Mucosa of stomach (tissue), 1 donor: ENCODE data around the gene C4orf36.

Experiments
- H3K27me3 ChIP-seq: one replicate; pipeline ENCODE4 v1.7.0; 2013; ENCODE audit warnings: mild to moderate bottlenecking, low read length; ENCODE audit not compliant: control insufficient read depth, insufficient read depth
- H3K36me3 ChIP-seq: one replicate; pipeline ENCODE4 v1.7.0; 2013; ENCODE audit warnings: low read length; ENCODE audit not compliant: control insufficient read depth, insufficient read depth
- H3K4me1 ChIP-seq: one replicate; pipeline ENCODE4 v1.7.0; 2013; ENCODE audit warnings: mild to moderate bottlenecking, low read length; ENCODE audit not compliant: control insufficient read depth, insufficient read depth
- H3K4me3 ChIP-seq: one replicate; pipeline ENCODE4 v1.7.0; 2013; ENCODE audit warnings: low read length
- H3K9ac ChIP-seq: one replicate; pipeline ENCODE4 v1.7.0; 2013; ENCODE audit warnings: mild to moderate bottlenecking, low read length, moderate library complexity
- H3K9me3 ChIP-seq: one replicate; pipeline ENCODE4 v1.7.0; 2013; ENCODE audit warnings: mild to moderate bottlenecking, low read length, moderate library complexity; ENCODE audit not compliant: control insufficient read depth
- donor health status: Pancreatic carcinoma.

C4orf36 gene

DNA sequence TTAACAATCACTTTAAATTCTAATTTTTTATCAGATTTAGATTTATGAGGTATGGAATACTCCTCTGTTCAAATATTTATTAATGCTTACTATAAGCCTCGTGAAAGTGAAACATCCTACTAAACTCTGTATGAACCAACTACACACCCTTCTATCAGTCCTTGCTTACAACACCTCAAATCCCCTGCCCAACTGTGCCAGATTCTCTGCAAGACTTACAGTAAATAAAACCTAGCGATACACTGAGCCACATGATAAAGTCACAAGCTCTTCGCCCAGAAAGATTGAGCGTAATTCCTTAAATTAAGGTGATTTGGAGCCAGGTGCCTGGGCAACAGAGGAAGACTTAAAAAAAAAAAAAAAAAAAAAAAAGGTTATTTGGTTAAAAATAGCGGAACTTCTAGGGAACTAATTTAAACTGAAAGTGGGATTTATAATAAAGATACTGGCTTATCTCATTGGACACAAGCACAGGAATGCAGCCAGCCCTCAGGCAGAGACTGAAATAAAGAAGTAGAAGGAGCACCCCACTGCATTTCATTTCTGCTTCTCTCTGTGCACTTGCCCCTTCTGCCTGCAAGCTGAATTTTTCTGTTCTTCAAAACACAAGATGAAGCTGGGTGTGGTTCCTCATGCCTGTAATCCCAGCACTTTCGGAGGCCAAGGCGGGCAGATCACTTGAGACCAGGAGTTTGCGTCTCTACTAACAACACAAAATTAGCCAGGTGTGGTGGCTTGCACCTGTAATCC is 17.5 kb upstream of the C4orf36 start:
- Histone ChIP-seq H3K4me3 (no peak overlapping the region), H3K9ac (no peak overlapping the region), H3K27me3 (no peaks in the 10 kb centered on the region), H3K4me1 (no peaks in the 10 kb centered on the region), H3K9me3 (no peaks in the 10 kb centered on the region), H3K36me3 (no peaks in the 10 kb centered on the region)

DNA sequence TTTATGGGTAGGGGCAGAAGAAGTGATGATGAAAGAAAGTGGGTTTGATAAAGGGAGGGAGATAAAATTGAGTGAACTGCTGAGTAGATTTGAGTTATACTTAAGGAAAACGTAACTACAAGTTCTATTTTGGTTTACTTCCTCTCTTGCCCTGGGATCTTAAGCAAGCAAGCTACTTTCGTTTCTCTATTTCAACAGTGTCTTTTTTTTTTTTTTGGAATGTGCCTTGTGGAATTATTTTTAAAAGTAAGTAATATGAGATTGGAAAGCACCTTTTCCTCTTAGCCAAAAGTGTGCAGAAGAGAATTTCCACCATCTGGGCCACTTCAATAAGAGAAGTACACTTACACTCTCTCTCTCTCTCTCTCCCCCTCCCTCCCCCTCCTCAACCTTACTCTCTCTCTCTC is 16.0 kb upstream of the C4orf36 start:
- Histone ChIP-seq H3K4me3 (no peak overlapping the region), H3K4me1 (no peaks in the 10 kb centered on the region), H3K27me3 (no peaks in the 10 kb centered on the region), H3K9me3 (no peaks in the 10 kb centered on the region), H3K36me3 (no peaks in the 10 kb centered on the region), H3K9ac (no peak overlapping the region)

DNA sequence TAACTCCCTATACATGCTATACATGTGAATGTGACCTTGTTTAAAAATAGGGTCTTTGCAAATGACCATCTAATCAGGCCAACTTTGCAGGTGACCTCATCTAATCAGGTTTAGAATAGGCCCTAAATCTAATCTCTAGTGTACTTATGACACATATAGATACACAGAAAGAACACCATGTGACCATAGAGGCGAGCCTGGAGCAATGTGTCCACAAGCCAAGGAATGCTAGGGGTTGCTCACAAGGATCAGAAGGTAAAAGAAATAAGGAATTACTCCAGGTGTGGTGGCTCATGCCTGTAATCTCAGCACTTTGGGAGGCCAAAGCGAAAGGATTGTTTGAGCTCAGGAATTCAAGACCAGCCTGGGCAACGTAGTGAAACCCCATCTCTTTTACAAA is 9.6 kb upstream of the C4orf36 start:
- H3K27me3 ChIP-seq, result no peaks in the 10 kb centered on the region
- no peaks in the 10 kb centered on the region for H3K4me1 ChIP-seq
- H3K4me3 ChIP-seq, result no peak overlapping the region
- H3K9ac ChIP-seq, result no peak overlapping the region
- H3K36me3 ChIP-seq, result no peaks in the 10 kb centered on the region
- no peaks in the 10 kb centered on the region for H3K9me3 ChIP-seq

DNA sequence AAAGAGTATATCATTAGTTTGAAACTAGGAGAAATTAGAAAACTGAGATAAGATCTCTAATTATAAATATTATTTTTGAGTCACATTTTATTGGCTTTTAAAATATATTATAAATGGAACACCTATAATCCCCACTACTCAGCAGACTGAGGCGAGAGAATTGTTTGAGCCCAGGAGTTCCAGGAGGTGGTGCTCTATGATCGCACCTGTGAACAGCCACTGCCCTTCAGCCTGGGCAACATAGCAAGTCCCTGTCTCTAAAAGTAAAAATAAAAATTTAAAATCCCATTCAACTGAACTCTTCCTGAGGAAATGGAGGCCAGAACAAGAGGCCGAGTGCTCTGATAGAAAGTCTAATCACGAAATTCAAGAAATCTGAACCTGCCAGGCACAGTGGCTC is 6.3 kb upstream of the C4orf36 start:
- Histone ChIP-seq H3K4me1 (no peaks in the 10 kb centered on the region), H3K27me3 (no peaks in the 10 kb centered on the region), H3K9ac (no peak overlapping the region), H3K36me3 (no peaks in the 10 kb centered on the region), H3K9me3 (no peaks in the 10 kb centered on the region), H3K4me3 (no peak overlapping the region)

DNA sequence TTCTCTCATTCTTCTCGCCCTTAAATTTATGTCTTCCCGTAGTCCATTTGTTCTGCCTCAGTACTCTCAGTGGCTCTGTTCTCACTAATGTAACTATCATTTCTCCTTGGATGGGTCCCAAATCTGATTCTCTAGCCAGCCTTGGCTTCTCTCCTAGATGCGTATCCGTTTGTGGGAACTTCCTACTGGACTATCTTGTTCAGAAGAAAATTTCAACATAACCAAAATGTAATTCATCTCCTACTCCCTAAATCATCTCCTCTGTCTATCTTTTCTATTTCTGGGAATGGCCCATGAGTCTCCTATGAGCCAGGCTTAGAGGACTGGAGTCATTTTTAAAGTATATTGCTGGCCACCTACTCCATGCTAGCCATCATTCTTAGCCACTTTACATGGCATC is 4.4 kb upstream of the C4orf36 start:
- Histone ChIP-seq H3K4me3 (no peak overlapping the region), H3K27me3 (no peaks in the 10 kb centered on the region)

DNA sequence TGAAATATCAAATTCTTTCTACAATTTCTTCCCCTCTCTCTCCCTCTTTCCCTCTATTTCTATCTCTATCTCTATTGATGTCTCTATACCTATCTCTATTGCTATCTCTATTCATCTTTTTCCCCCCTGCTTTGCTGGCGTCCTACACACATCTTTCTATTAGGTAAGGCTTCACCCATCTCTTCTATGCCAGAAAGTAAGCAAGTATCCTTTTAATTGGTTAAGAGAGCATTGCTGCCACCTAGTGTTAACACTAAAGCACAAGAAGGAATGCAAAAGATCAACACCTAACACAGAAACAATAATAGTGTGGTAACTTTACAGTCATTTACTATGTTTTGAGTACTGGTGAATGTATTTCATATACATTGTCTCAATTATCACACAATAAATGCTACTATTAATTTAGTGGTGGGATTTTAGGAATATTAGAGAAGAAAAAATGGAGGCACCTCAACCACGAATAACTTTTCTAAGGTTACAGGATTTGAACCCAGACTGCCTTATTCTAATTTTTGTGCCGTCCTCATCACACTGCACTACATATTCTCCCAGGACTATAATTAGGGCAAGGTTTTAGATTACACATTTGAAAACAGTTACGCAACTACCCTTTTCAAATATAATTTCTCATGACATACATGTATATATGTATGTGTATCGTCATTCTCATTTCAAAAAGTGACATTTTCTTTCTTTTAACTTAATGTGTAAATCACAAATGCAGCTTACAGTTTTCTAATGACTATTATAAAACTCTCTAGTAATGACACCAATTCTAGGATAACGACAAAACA is 3.7 kb upstream of the C4orf36 start:
- Histone ChIP-seq H3K4me1 (no peaks in the 10 kb centered on the region), H3K27me3 (no peaks in the 10 kb centered on the region), H3K9ac (no peak overlapping the region), H3K36me3 (no peaks in the 10 kb centered on the region), H3K4me3 (no peak overlapping the region), H3K9me3 (no peaks in the 10 kb centered on the region)

More for the DNA sequence above, 4.4 kb upstream of the C4orf36 start:
- H3K4me1 ChIP-seq, result no peaks in the 10 kb centered on the region
- H3K9me3 ChIP-seq, result no peaks in the 10 kb centered on the region
- H3K9ac ChIP-seq, result no peak overlapping the region
- H3K36me3 ChIP-seq, result no peaks in the 10 kb centered on the region

DNA sequence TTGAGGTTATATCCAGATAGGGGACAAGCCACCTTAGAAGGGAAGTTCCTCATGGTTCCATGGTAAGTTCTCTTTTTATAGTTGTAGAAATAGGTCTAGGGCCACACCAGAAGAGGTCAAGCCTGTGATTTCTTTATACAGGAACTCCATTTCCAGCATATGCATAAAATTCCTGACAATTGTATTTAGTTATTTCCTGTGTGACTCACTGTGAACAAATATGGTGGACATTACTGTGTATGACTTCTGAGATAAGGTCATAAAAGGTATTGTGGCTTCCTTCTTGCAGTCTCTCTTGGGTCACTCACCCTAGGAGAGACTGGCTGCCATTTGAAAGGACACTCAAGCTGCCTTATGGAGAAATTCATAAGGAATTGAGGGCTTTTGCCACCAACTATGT is 2.2 kb upstream of the C4orf36 start:
- H3K36me3 ChIP-seq, result no peaks in the 10 kb centered on the region
- no peak overlapping the region for H3K4me3 ChIP-seq
- no peaks in the 10 kb centered on the region for H3K4me1 ChIP-seq
- no peaks in the 10 kb centered on the region for H3K9me3 ChIP-seq
- H3K9ac ChIP-seq, result no peak overlapping the region
- H3K27me3 ChIP-seq, result no peaks in the 10 kb centered on the region

DNA sequence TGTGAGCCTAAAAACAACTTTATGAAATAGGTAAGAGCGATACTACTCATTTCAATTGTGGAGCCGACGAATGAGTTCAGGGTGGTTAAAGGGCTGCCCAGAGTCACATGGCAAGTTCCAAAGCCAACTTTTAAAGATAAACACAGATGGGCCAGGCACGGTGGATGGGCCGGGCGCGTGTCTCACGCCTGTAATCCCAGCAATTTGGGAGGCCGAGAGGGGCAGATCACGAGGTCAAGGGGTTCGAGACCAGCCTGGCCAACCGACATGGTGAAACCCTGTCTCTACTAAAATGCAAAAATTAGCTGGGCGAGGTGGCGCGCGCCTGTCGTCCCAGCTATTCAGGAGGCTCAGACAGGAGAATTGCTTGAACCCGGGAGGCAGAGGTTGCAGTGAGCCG is 914 bp upstream of the C4orf36 start:
- no peaks in the 10 kb centered on the region for H3K27me3 ChIP-seq
- H3K4me1 ChIP-seq, result no peaks in the 10 kb centered on the region
- H3K36me3 ChIP-seq, result no peaks in the 10 kb centered on the region
- no peak overlapping the region for H3K9ac ChIP-seq
- H3K9me3 ChIP-seq, result no peaks in the 10 kb centered on the region
- H3K4me3 ChIP-seq, result no peak overlapping the region

DNA sequence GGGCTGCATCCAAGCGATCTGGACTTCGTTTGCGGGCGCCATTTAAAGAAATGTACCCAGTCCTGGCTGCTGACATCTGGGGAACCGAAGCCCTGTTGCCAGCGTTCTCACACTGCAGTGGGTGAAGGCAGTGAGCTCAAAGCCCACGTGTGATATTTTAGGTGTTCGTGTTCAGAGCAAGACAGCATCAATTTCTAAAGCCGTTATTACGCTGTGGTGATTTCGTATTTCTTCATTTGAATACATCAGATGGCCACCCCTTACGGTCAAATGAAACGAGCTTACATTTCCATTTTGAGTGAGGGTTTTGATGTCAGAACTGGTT is 376 bp upstream of the C4orf36 start:
- Histone ChIP-seq H3K36me3 (no peaks in the 10 kb centered on the region), H3K9me3 (no peaks in the 10 kb centered on the region), H3K27me3 (no peaks in the 10 kb centered on the region), H3K4me3 (no peak overlapping the region), H3K9ac (peak overlapping the region; percentile 49), H3K4me1 (no peaks in the 10 kb centered on the region)

DNA sequence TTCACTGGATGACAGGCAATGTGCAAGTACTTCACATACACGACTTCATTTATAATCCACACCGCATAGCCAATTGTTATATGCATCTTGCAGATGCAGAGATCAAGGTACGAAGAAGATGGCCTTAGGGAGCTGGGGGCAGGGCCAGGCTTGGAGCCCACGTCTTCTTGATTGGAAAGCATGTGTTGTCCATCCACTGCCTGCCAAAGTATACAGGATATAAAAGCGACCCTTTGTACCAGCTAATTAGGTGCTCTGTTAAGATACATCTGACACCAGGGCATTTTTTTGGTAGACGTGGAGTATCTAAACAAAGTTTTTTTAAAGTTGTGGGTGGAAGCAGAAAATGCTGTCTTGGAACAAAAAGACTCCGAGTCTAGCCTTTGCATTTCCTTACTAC is 1.4 kb downstream of the C4orf36 start:
- Histone ChIP-seq H3K36me3 (no peaks in the 10 kb centered on the region), H3K27me3 (no peaks in the 10 kb centered on the region), H3K4me1 (no peaks in the 10 kb centered on the region), H3K9me3 (no peaks in the 10 kb centered on the region), H3K9ac (no peak overlapping the region), H3K4me3 (no peak overlapping the region)

DNA sequence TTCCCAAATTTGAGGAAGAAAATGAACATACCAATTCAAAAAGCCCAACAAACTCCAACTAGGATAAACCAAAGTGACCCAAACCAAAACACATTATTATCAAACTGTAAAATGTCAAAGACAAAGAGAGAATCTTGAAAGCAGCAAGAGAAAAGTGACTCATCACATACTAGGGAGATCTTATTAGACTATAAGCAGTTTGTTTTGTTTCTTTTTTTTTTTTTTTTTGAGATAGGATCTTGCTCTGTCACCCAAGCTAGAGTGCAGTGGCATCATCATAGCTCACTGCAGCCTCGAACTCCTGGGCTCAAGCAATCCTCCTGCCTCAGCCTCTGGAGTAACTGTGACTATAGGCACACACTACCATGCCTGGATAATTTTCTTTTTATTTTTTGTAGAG is 12.6 kb downstream of the C4orf36 start:
- Histone ChIP-seq H3K4me3 (no peak overlapping the region), H3K27me3 (no peaks in the 10 kb centered on the region), H3K4me1 (no peaks in the 10 kb centered on the region), H3K9ac (no peak overlapping the region), H3K9me3 (no peaks in the 10 kb centered on the region), H3K36me3 (no peaks in the 10 kb centered on the region)

DNA sequence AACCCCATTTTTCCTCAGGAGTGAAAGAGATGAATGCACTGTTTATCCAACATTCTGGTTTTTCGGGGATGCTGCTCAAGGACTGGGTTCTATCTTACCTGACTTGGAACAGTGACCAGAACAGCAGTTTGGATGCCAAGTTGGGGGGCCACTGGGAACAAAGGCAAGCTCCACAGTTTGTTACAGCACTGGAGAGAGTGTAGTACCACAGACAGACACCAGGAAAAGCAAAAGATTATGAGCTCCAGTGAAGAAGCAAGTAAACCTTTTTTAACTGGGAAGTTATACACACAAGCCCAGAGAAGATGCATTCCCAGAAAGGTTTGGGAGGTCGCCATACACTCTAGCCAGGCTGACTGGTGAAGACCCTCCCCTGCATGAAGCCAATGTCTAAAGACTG is 13.6 kb downstream of the C4orf36 start:
- Histone ChIP-seq H3K9me3 (no peaks in the 10 kb centered on the region), H3K4me1 (no peaks in the 10 kb centered on the region), H3K36me3 (no peaks in the 10 kb centered on the region), H3K27me3 (no peaks in the 10 kb centered on the region), H3K9ac (no peak overlapping the region), H3K4me3 (no peak overlapping the region)
